SK-MEL-5 (cell line): Measurements from ENCODE around the gene KIAA1549. TPM values are rescaled to one million over a fixed set of nuclear protein-coding genes. Genes with fewer than 3 reads are reported as not detected.

Experiments used
- DNase-seq: peaks from one replicate; pipeline ENCODE4 v3.0.0-alpha.2; 2016; ENCODE audit warnings: low read depth, low spot score
- in situ Hi-C: cut with HindIII; loops from 2 replicates; pipeline ENCODE4 v1.10.0; 2016; ENCODE audit warnings: low sequenced_read_pairs, high pct_unique_total_duplicates, low pct_unique_long_range_greater_than_20kb
- small RNA-seq, 2 experiments: library from RNA; depleted of rRNA; stranded (forward); fragments of <200 nt; gene quantifications; one replicate each; pipeline ENCODE3, GENCODE V24; 2014
- total RNA-seq: library from RNA; depleted of rRNA; stranded (reverse); fragments of >200 nt; shearing (Covaris generic); gene quantifications from 2 replicates; pipeline ENCODE4 v1.2.3, GENCODE V29; 2014; rRNA removed

KIAA1549 gene
- total RNA-seq, 1 experiment from 2014 or later = 2.7 TPM

DNA sequence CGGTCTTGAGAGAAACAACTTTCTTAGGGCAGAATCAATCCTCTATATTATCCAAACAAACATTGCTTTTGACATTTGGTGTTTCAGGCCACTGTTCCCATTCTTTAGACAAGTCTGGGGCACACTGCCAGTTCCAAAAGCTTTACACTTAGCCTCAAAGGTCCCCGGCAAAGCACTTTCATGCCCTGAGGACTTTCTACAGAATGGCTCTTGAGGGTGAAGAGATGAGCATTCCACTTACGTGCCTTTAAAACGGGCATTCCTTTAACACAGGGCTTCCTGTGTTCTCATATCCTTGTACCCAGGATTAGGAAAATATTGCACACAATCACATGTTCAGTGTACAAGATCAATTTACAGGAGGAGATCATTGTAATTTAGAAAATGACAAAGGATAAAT lies 196.5 kb downstream of the KIAA1549 start:
- DNase-seq = peak; percentile 100
- in situ Hi-C loops = no loop called here

Small RNA genes lying within 50 kb of the gene (small RNA-seq; reads per million reads assigned to genes)
- gene RNU6-1272P = 0 reads per million in 2 experiments

Other genes with a start within 250 kb of the KIAA1549 start
- not detected in 2 replicates for gene TMEM213, start 183.4 kb downstream of the KIAA1549 start, total RNA-seq
- 269 and 294 TPM in 2 replicates for gene ATP6V0A4, start 183.2 kb downstream of the KIAA1549 start, total RNA-seq
- 16.2 and 16.7 TPM in 2 replicates for gene ZC3HAV1L, start 54.7 kb upstream of the KIAA1549 start, total RNA-seq
- 40.6 and 40.8 TPM in 2 replicates for gene ZC3HAV1, start 128.3 kb upstream of the KIAA1549 start, total RNA-seq
- 4.5 and 5.4 TPM in 2 replicates for gene UBN2, start 249.8 kb upstream of the KIAA1549 start, total RNA-seq